ENCODE data around the gene IQCE.

DNA sequence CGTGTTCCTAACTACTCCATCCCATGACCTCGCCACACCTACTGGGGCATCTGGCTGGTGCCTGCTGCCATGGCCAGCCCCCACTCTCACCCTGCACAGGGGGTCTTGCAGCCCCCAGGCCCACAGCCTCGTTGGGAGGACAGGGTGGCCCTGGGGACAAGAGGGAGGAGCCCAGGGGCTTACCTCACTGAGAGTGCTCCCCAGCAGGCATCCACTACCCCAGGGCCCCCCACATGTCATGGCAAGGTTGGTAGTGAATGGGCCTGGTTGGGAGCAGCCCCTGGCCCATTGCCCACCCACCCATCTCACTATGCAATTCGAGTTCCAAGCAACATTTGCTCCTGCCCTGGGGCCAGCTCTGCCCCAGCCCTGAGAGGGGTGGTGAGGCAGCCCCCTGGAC, 105.2 kb downstream of the IQCE start:
- TF ChIP-seq, protein P1, sequence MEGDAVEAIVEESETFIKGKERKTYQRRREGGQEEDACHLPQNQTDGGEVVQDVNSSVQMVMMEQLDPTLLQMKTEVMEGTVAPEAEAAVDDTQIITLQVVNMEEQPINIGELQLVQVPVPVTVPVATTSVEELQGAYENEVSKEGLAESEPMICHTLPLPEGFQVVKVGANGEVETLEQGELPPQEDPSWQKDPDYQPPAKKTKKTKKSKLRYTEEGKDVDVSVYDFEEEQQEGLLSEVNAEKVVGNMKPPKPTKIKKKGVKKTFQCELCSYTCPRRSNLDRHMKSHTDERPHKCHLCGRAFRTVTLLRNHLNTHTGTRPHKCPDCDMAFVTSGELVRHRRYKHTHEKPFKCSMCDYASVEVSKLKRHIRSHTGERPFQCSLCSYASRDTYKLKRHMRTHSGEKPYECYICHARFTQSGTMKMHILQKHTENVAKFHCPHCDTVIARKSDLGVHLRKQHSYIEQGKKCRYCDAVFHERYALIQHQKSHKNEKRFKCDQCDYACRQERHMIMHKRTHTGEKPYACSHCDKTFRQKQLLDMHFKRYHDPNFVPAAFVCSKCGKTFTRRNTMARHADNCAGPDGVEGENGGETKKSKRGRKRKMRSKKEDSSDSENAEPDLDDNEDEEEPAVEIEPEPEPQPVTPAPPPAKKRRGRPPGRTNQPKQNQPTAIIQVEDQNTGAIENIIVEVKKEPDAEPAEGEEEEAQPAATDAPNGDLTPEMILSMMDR (IDR thresholded peaks at IDR 0.05) = no peak
- no peak for TF ChIP-seq POLR2A (IDR thresholded peaks at IDR 0.05)
